Measurements from ENCODE around the gene MTCL3.

The MTCL3 gene

DNA sequence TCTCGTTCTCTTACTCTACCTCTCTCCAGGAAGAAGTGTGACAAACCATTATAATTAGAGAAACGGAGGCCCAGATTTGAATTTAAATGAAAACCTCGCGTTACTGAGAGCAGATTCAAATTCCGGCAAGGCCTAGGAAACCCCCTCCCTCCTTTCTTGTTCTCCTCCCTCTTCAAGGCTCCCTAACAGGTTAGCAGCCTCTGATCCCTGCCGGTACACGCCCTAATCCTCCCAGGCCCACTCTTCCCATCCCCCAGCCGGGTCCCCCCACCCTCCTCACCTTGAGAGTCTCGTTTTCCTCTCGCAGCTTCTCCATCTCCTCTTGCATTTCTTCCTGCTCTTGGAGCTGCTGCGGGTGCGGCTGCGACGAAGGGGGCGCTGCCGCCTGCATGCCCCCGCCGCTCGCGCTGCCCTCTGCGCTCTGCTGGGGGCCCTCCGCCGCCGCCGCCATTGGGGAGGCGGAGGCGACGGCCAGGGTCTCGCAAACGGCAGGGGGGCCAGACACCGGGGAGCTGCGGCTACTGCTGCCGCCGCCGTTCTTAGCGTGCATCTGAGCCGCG, 3.8 kb downstream of the MTCL3 start:
- DNase-seq (ENCODE audit: low read depth in 3 of 3, low spot score in 1 of 3), result peak in 1 of 3 donors; percentile 6

DNA sequence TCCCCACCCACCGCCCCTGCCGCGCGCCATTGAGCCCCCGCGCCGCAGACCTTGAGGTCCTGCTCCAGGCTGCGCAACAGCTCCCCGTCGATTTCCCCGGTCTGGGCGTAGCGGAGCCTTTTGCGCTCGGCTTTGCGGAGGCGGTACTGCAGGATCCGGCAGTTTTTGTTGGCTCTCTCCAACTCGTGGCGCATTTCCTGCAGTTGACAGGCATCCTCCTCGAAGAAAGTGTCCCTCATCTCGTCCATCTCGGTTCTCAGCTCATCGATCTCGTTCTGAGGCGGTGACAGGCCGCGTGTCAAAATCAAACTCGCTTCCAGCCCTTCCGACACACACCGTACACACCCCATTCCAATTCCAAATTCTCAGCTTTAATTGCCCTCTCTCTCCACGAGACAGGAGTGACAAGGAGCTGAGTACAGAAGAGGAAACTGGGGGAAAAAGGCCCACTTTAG, 4.3 kb downstream of the MTCL3 start:
- no peak for DNase-seq (ENCODE audit: low read depth in 3 of 3, low spot score in 1 of 3)

DNA sequence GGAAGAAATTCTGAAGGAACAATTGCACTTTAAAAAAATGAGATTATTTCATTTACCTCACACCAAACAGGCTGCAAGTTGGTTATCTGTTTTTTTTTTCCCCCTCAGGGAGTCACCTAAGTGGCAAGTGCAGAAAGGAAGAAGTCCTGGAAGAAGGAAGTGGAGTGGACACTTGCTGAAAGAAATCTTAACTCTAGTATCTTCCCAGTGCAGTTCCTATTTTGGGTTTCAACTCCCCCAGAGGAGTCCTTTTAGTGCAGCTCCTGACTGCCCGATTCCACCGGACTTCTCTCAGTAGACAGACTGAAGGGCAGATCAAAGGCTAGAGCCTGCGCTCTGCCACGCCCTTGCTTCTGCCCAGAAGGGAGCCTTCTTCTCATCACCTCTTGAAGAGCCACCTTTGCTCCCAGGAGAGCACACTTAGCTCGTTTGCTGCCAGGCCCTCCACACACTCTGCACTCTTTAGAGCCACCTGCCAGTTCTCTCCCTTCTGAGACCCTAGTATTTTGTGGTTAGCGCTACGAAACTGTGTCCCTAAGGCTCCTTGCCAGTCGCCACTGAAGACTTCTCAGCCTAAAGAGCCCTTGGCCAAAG, 4.9 kb downstream of the MTCL3 start:
- no peak for DNase-seq (ENCODE audit: low read depth in 3 of 3, low spot score in 1 of 3)

DNA sequence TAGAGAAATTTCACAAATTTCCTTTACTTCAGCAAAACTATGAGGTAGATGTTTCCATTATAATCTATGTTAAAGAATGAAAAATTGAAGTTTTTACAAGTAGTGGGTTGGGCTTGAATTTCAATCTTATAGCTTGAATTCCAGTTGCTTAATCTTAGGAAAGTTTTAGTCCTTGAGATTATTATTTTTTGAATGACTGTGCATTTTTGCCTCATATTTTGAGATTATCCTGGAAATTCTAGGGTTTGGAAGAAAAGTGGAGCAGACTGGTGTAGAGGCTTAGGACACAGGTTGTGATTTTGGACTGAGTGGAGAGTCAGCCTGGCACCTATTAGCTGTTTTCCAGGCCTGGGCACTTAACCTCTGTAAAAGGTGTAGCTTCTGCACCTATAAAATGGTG, 5.7 kb downstream of the MTCL3 start:
- no peak for DNase-seq (ENCODE audit: low read depth in 3 of 3, low spot score in 1 of 3)

DNA sequence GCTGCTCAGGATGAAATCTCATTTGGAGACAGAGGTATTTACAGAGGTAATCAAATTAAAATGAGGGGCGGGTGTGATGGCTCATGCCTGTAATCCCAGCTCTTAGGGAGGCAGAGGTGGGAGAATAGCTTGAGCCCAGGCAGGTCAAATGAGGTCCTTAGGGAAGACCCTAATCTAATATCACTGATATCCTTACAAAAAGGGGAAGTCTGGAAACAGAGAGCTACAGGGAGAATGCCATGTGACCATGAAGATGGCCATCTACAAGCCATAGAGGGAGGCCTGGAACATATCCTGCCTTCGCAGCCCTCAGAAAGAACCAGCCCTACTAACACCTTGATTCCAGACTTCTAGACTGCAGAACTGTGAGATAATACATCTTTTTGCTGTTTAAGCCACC, 8.3 kb downstream of the MTCL3 start:
- DNase-seq (ENCODE audit: low read depth in 3 of 3, low spot score in 1 of 3), result no peak

GRCh38 chr6:127506894-127507293, 12.2 kb downstream of the MTCL3 start:
- no peak for DNase-seq (ENCODE audit: low read depth in 3 of 3, low spot score in 1 of 3)

- DNase-seq (ENCODE audit: low read depth in 3 of 3, low spot score in 1 of 3), result no peak
Observed at GRCh38 chr6:127503022-127503421, 16.1 kb downstream of the MTCL3 start.

- DNase-seq (ENCODE audit: low read depth in 3 of 3, low spot score in 1 of 3), result no peak
Observed at GRCh38 chr6:127497410-127497809, 21.7 kb downstream of the MTCL3 start.

DNA sequence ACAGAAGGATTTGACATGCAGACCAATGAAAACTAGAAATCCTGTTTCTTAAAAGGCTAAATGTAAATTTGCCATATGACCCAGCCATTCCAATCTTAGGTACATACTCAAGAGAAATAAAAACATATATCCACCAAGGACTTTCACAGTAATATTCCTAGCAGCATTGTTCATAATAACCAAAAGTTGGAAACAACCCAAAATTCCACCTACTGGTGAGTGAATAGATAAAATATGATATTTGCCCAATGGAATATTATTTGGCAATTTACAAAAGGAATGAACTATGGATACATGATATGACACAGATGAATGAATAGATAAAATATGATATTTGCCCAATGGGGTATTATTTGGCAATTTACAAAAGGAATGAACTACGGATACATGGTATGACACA, 22.7 kb downstream of the MTCL3 start:
- DNase-seq (ENCODE audit: low read depth in 3 of 3, low spot score in 1 of 3), result no peak

- DNase-seq (ENCODE audit: low read depth in 3 of 3, low spot score in 1 of 3), result no peak
Observed at GRCh38 chr6:127494240-127494767, 24.8 kb downstream of the MTCL3 start.

DNA sequence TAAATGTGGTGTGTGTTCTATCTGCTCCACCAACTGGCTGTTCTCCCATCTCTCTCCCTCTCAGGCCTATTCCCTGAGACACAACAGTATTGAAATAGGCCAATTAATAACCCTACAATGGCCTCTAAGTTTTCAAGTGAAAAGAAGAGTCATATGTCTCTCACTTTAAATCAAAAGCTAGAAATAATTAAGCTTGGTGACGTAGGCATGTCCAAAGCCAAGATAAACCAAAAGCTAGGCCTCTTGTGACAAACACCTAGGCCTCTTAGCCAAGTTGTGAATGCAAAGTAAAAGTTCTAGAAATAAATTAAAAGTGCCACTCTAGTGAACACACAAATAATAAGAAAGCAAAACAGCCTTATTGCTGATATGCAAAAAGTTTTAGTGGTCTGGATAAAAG, 29.9 kb downstream of the MTCL3 start:
- no peak for DNase-seq (ENCODE audit: low read depth in 3 of 3, low spot score in 1 of 3)

DNA sequence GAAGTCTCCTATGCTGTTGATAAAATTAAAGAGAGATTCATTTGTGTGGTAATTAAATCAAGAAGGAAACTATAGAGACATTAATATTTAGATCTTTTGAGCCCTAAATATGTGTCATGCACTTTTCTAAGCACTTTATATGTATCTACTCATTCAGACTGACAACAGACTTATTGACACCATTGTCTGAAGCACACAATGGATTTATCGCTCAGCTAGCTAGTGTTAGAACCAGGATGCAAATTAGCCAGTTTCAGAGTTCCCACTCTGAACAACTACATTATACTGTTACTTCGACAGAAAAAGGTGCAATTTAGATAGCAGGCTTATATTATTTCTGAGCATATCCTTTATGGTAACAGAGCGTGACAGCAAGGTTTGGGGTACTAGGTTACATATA, 32.2 kb downstream of the MTCL3 start:
- no peak for DNase-seq (ENCODE audit: low read depth in 3 of 3, low spot score in 1 of 3)

DNA sequence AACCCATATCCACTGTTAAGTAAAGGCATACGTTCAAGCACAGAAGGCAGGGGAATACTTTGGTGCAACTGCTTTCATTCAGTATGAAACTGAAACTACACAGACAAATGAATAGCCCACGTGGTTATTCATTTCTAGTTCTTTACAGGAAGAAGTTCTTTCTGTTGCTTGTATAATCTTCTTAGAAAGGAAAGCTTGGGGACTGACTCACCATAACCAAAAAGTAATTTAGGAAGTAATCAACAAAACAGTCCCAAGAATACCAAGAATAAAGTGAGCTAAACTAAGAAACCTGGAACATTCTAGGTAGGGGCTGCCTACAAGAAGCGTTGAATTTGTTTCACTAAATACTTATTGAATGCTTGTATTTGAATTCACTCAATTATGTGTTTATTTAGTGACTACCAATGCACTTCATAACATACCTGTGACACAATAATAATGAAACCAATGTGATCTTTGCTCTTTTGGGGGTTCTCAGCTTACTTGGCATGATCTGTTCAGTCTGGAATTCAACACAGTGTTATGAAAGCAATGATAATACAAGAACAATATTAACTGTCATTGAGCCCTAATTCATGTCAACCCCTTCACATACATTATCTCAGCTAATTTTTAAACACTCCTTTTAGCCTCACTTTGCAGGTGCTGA, 34.8 kb downstream of the MTCL3 start:
- DNase-seq (ENCODE audit: low read depth in 3 of 3, low spot score in 1 of 3), result no peak

DNA sequence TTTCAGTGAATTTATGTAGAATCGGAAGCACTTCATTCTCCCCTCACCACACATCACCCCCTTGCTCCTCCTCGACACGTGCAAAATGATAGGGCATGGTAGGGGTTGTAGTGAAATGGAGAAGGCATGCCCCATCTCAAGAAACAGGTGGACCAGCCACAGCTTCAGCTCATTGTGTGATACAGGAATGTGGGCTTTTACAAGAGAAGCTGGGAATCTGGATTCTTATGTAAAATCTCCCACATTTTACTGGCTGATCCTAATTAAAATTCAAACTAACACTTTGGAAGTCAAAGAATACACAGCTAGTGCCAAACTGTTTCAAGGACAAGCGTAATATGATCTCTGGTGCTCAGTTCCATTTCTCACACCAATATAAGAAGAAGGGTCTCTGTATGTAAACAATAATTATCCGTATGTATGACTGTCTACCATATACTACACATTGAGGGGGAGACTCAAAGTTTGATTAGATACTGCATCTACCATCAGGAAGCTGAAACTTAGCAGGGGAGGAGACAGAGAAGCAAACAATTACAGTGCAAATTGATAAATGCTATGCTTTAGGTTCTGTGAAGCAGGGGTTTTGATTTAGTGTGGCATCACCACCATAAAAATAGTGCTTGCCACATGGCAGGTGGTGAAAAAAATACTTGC, 35.6 kb downstream of the MTCL3 start:
- no peak for DNase-seq (ENCODE audit: low read depth in 3 of 3, low spot score in 1 of 3)

DNA sequence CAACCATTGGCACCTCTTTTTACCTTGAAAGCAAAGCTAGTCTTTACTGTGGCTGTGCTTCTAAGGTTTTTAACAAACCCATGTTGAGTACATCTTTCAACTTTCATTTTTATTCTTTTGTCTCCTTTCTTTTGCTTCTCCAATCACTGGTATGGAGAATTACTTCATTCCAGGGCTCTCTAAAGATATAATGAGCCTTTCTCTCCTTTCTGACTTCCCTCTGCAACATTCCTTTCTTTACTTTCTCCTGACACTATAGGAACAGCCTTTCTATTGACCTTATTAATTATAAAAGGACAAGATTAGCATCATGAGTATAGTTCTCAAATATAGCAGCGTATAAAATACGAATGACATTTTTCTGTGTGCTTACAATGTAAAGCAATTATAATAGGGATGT, 36.8 kb downstream of the MTCL3 start:
- no peak for DNase-seq (ENCODE audit: low read depth in 3 of 3, low spot score in 1 of 3)

- DNase-seq (ENCODE audit: low read depth in 3 of 3, low spot score in 1 of 3), result no peak
Observed at GRCh38 chr6:127481628-127482027, 37.5 kb downstream of the MTCL3 start.

- DNase-seq (ENCODE audit: low read depth in 3 of 3, low spot score in 1 of 3), result no peak
Observed at GRCh38 chr6:127481111-127481510, 38.0 kb downstream of the MTCL3 start.

GRCh38 chr6:127477658-127478057, 41.5 kb downstream of the MTCL3 start:
- no peak for DNase-seq (ENCODE audit: low read depth in 3 of 3, low spot score in 1 of 3)

- DNase-seq (ENCODE audit: low read depth in 3 of 3, low spot score in 1 of 3), result no peak
Observed at GRCh38 chr6:127475823-127476176, 43.3 kb downstream of the MTCL3 start.

DNA sequence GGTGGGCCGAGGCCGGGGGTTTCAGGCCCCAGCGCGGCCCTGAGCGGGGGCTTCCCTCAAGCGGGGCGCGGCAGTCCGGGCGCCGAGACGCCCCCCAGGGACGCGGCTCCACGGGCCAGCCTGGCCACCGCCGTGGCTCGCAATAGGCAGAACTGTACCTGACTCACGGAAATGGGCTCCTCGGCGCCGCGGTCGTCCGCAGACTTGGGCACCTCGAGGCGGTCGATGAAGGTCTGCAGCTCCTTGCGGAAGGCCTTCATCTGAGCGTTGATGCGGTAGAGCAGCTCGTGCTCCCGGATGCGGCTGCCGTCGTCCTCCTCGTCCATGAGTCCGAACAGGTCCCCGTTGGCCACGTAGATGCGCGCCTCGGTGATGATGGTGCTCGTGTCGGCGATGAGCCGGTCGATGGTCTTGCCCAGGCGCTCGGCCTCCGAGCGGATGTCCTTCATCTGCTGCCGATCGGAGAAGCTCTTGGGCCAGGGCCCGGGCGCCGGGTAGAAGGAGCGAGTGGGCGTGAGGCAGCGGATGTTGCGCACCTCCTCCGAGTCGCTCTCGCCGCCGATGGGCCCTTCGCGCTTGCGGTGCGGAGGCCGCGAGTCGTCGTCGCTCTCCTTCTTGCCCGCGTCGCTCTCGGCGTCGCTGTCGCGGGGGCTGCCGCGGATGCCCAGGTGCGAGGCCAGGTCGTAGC, 43.9 kb downstream of the MTCL3 start:
- DNase-seq (ENCODE audit: low read depth in 3 of 3, low spot score in 1 of 3), result no peak

GRCh38 chr6:127471379-127472255, 47.5 kb downstream of the MTCL3 start:
- no peak for DNase-seq (ENCODE audit: low read depth in 3 of 3, low spot score in 1 of 3)
